GM10847 (cell line): Measurements from ENCODE around the gene HECW1.

ENCODE experiments used
- POLR2A ChIP-seq: IDR thresholded peaks from 2 replicates; pipeline ENCODE4 v1.6.1; 2011; ENCODE audit not compliant: insufficient read length; ENCODE audit errors: extremely low read depth

Gene HECW1

GRCh38 chr7:43460733-43461348 is 348.4 kb downstream of the HECW1 start:
- TF ChIP-seq POLR2A = no peak

GRCh38 chr7:43461349-43462024 is 349.0 kb downstream of the HECW1 start:
- no peak for TF ChIP-seq POLR2A

- TF ChIP-seq POLR2A = no peak
Measured at GRCh38 chr7:43462836-43463235, 350.4 kb downstream of the HECW1 start.

GRCh38 chr7:43463401-43463980 is 351.0 kb downstream of the HECW1 start:
- TF ChIP-seq POLR2A = no peak

- no peak for TF ChIP-seq POLR2A
Measured at GRCh38 chr7:43465581-43466554, 353.4 kb downstream of the HECW1 start.

- TF ChIP-seq POLR2A = no peak
Measured at GRCh38 chr7:43467406-43467805, 355.0 kb downstream of the HECW1 start.

DNA sequence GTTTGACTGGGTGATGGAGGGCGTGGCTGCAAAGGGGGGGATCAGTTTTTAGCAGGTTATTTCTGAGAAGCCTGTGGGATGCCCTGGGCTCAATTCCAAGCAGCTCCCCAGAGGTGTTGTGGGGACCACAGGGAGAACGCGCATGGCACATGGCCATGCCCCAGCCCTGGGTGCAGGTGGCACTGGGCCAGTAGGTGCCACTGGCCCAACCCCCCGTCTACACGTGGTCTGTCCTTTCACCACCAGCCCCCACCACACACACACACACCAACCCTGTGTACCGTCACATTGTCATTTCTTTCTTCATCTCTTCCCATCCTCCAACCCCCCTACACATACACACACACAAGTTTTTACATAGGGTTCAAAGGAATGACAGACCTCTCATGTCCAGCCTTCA is 355.4 kb downstream of the HECW1 start:
- no peak for TF ChIP-seq POLR2A

GRCh38 chr7:43469051-43469450 is 356.6 kb downstream of the HECW1 start:
- no peak for TF ChIP-seq POLR2A

- no peak for TF ChIP-seq POLR2A
Measured at GRCh38 chr7:43470110-43470509, 357.7 kb downstream of the HECW1 start.

GRCh38 chr7:43475983-43476382 is 363.5 kb downstream of the HECW1 start:
- TF ChIP-seq POLR2A = no peak

DNA sequence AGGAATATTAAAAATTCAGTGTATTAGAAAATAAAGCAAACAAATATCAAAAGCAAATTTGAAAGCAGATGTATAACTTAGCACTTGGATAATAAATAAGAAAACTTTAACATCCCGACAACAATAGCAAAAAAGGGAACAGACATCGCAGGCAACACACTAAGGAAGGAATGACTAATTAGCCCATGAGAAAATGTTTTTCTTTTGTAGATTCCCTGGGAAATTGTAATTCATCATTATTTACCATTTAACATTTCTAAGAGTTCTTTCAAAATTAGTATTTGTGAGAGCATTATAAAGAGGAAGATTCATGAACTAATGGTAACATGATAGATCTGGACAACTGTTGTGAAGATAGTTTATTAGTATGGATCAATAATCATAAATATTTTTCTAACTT is 364.4 kb downstream of the HECW1 start:
- TF ChIP-seq POLR2A = no peak

DNA sequence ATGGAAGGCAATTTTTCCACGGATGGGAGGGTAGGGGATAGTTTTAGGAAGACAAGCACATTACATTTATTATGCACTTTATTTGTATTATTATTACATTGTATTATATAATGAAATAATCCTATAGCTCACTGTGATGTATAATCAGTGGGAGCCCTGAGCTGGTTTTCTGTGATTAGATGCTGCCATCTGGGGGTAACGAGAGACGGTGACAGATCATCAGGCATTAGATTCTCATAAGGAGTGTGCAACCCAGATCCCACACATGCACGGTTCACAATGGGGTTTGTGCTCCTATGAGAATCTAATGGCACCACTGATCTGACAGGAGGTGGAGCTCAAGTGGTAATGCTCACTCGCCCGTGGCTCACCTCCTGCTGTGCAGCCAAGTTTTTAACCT is 366.6 kb downstream of the HECW1 start:
- no peak for TF ChIP-seq POLR2A

DNA sequence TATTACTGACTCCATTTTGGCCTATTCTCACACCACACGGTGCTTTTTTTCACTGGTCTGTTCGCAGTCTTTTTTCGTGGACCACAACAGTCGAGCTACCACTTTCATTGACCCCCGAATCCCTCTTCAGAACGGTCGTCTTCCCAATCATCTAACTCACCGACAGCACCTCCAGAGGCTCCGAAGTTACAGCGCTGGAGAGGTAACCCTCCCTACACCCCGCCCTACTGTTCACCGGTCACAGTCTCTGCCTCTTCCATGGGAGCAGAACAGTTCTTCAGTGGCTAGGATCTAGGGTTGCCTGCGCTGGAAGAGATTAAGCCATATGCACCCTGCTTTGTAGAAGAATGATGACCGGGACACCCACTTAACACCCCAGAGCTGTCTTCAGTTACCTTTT is 367.1 kb downstream of the HECW1 start:
- TF ChIP-seq POLR2A = no peak

DNA sequence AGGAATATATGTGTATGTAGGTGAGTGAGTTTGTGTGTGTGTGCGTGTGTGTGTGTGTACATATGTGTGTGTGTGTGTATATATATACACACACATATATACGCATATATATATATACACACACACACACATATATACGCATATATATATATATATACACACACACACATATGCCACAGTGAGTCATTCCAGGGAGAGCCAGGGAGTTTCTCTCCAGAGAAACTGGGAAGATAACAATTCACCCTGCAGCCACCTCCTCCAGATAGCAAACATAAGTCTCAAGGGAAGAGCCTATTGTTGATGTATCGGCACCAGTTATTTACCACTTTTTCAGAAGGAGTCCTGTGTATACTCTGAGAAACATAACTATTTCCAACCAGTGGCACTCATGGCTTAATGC is 368.1 kb downstream of the HECW1 start:
- TF ChIP-seq POLR2A = no peak

- TF ChIP-seq POLR2A = no peak
Measured at GRCh38 chr7:43481902-43482678, 369.6 kb downstream of the HECW1 start.
